Upper lobe of left lung (tissue), 6 donors: ENCODE results near the gene PLSCR4. TPM values are rescaled to one million over a fixed set of nuclear protein-coding genes. Genes with fewer than 3 reads are reported as not detected.
A peak's percentile ranks its signal among the peaks of the same experiment; 100 is the strongest.

Source experiments
- ATAC-seq, 2 donors: fragments of 200-7000 bp; cut with Tn5 transposase; one replicate each; pipeline ENCODE4 v1.9.1; 2022; ENCODE audit warnings: mild to moderate bottlenecking in 2 of 2, moderate library complexity in 2 of 2; ENCODE audit not compliant: low FRiP score in 2 of 2
- DNase-seq, 2 donors: peaks; one replicate each; pipeline ENCODE4 v3.0.0-alpha.2; 2019 to 2020
- H3K27ac ChIP-seq, 4 donors: fragments of 200-600 bp; sonication (generic); one replicate each; pipeline ENCODE4 v1.5.1; 2016 to 2019
- H3K27me3 ChIP-seq, 4 donors: fragments of 200-600 bp; sonication (generic); one replicate each; pipeline ENCODE4 v1.5.1; 2017 to 2019
- H3K36me3 ChIP-seq, 4 donors: fragments of 200-600 bp; sonication (generic); one replicate each; pipeline ENCODE4 v1.5.1; 2016 to 2019
- H3K4me1 ChIP-seq, 4 donors: fragments of 200-600 bp; sonication (generic); one replicate each; pipeline ENCODE4 v1.5.1; 2018 to 2019
- H3K4me3 ChIP-seq, 4 donors: fragments of 200-600 bp; sonication (generic); one replicate each; pipeline ENCODE4 v1.5.1; 2017 to 2019; ENCODE audit warnings: mild to moderate bottlenecking in 2 of 4, moderate library complexity in 1 of 4
- H3K9me3 ChIP-seq, 4 donors: fragments of 200-600 bp; sonication (generic); one replicate each; pipeline ENCODE4 v1.5.1; 2018 to 2019
- EP300 ChIP-seq, 4 donors: sonication (generic); formaldehyde crosslinking; IDR thresholded peaks; one replicate each; pipeline ENCODE4 v1.5.1; 2017; ENCODE audit warnings: antibody characterized with exemption in 4 of 4, control low read depth in 2 of 4
- POLR2A ChIP-seq, 4 donors: fragments of 450-650 bp; IDR thresholded peaks; one replicate each; pipeline ENCODE4 v1.5.1; 2016 to 2017; ENCODE audit warnings: antibody characterized with exemption in 4 of 4, mild to moderate bottlenecking in 2 of 4
- POLR2AphosphoS5 ChIP-seq, 2 donors: sonication (generic); formaldehyde crosslinking; IDR thresholded peaks; one replicate each; pipeline ENCODE4 v1.5.1; 2017; ENCODE audit warnings: antibody characterized with exemption in 2 of 2
- WGBS, 2 donors: methylation state at CpG; one replicate each; pipeline ENCODE4 v1.1.5; 2017 to 2018; 5-methylcytosine and 5-hydroxymethylcytosine counted together
- total RNA-seq, 6 donors: library from RNA; depleted of rRNA in 4 of 6; stranded (reverse); fragments of >200 nt in 4 of 6; gene quantifications; one replicate each; pipeline versions ENCODE4 v1.1.0 to v1.2.1, GENCODE V29; 2016 to 2021
- TF ChIP-seq, protein P1 (sequence below), 6 experiments: fragments of 450-650 bp in 4 of 6; fragments of 200-600 bp in 2 of 6; sonication (generic) in 2 of 6; IDR thresholded peaks; one replicate each; pipeline ENCODE4 v1.5.1; 2016 to 2019; ENCODE audit warnings: antibody characterized with exemption in 6 of 6
- donor health status: DM: no; HTN: no; CAD: no; lungs with moderate emphysema.
- donor health status: DM: no; HTN: yes; CAD: no; lungs with severe emphysema.

Gene PLSCR4
- total RNA-seq, 6 donors from 2014 or later, result 16.8 to 56.4 (median 37.8) TPM

DNA sequence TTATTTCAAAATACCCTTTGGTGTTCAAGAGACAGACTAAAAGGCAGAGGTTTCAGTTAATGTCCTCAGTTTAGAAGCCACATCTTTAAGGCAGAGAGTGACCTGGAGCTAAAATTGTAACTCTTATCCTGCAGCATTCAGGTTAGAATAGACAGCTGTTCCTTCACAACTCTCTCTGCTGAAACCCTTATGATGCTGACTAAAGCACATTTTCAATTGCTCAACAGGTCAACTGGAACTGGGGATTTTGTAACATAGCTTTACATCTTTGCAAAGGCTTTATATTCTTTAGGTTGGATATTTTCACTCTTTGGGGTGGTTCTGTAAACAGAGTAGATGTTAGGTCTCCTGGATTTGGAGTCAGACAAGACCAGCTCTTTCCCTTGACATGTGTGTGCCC, 20.3 kb upstream of the PLSCR4 start:
- no peak for DNase-seq
- ATAC-seq, result no peak
- Histone ChIP-seq H3K27ac (no peak overlapping the region), H3K9me3 (no peaks in the 10 kb centered on the region), H3K4me1 (peaks cover 0 to 5% (median 0%) of the 10 kb centered on the region in 4 donors), H3K4me3 (no peak overlapping the region), H3K36me3 (no peaks in the 10 kb centered on the region), H3K27me3 (no peaks in the 10 kb centered on the region)
- TF ChIP-seq EP300 (IDR thresholded peaks at IDR 0.05), result no peak
- TF ChIP-seq POLR2A (IDR thresholded peaks at IDR 0.05), result no peak
- TF ChIP-seq, protein P1, sequence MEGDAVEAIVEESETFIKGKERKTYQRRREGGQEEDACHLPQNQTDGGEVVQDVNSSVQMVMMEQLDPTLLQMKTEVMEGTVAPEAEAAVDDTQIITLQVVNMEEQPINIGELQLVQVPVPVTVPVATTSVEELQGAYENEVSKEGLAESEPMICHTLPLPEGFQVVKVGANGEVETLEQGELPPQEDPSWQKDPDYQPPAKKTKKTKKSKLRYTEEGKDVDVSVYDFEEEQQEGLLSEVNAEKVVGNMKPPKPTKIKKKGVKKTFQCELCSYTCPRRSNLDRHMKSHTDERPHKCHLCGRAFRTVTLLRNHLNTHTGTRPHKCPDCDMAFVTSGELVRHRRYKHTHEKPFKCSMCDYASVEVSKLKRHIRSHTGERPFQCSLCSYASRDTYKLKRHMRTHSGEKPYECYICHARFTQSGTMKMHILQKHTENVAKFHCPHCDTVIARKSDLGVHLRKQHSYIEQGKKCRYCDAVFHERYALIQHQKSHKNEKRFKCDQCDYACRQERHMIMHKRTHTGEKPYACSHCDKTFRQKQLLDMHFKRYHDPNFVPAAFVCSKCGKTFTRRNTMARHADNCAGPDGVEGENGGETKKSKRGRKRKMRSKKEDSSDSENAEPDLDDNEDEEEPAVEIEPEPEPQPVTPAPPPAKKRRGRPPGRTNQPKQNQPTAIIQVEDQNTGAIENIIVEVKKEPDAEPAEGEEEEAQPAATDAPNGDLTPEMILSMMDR (IDR thresholded peaks at IDR 0.05), result no peak
- TF ChIP-seq POLR2AphosphoS5 (IDR thresholded peaks at IDR 0.05), result no peak

DNA sequence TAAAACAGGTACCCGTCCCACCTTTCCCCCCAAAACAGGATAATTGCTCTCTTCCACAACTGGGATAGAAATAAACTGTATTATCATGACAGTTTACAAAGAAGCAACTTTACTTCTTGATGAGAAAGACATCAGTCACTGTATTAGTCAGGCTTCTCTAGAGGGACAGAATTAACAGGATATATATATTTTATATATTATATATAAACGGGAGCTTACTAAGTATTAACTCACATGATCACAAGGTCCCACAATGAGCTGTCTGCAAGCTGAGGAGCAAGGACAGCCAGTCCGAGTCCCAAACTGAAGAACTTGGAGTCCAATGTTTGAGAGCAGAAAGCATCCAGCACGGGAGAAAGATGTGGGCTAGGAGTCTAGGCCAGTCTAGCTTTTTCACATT, 18.4 kb upstream of the PLSCR4 start:
- no peak for DNase-seq
- Histone ChIP-seq H3K27me3 (no peaks in the 10 kb centered on the region), H3K36me3 (no peaks in the 10 kb centered on the region), H3K27ac (no peak overlapping the region), H3K4me1 (peaks cover 0 to 2% (median 0%) of the 10 kb centered on the region in 4 donors), H3K9me3 (no peaks in the 10 kb centered on the region), H3K4me3 (no peak overlapping the region)
- 82 to 93% methylated on average over 4 of the region's 4 CpGs for WGBS, 2 donors
- no peak for ATAC-seq
- no peak for TF ChIP-seq POLR2A (IDR thresholded peaks at IDR 0.05)
- no peak for TF ChIP-seq EP300 (IDR thresholded peaks at IDR 0.05)
- TF ChIP-seq, protein P1 (IDR thresholded peaks at IDR 0.05), result no peak
- TF ChIP-seq POLR2AphosphoS5 (IDR thresholded peaks at IDR 0.05), result no peak

DNA sequence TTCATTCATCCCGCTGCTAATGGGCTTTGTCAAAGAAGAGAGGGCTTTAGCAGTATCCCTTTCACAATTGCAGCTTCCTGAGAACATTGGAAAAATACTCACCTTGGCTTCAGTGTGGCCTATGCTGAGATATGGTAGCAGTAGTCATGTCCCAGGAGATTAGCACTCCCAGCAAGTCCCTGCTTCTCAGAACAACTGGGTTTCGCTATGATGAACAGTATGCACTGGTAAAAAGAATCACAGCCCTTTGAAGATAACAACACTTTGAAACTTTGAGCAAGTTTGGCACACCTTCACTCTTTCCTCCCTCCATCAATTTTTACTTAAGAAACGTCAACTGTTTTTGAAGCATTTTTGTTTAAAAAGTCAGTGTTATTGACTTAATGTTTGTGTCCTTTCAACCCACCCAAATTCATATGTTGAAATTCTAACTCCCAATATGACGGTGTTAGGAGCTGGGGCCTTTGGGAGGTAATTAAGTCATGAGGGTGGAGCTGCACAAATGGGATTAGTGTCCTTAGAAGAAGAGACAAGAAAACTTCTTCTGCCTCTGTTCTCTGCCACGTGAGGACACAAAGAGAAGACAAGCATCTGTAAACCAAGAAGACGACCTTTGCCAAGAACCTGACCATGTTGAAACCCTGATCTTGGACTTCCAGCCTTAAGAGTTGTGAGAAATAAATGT, 17.8 kb upstream of the PLSCR4 start:
- 89 to 92% methylated on average over 6 of the region's 6 CpGs for WGBS, 2 donors
- TF ChIP-seq POLR2A (IDR thresholded peaks at IDR 0.05) (no peak), EP300 (IDR thresholded peaks at IDR 0.05) (no peak), POLR2AphosphoS5 (IDR thresholded peaks at IDR 0.05) (no peak)
- TF ChIP-seq, protein P1 (IDR thresholded peaks at IDR 0.05), result no peak
- no peaks in the 10 kb centered on the region for H3K9me3 ChIP-seq
- ATAC-seq, result peak in 1 of 2 donors; percentile 73
- H3K4me1 ChIP-seq, result no peaks in the 10 kb centered on the region
- DNase-seq, result no peak
- no peaks in the 10 kb centered on the region for H3K27me3 ChIP-seq
- H3K4me3 ChIP-seq, result no peak overlapping the region
- no peaks in the 10 kb centered on the region for H3K36me3 ChIP-seq
- H3K27ac ChIP-seq, result no peak overlapping the region

DNA sequence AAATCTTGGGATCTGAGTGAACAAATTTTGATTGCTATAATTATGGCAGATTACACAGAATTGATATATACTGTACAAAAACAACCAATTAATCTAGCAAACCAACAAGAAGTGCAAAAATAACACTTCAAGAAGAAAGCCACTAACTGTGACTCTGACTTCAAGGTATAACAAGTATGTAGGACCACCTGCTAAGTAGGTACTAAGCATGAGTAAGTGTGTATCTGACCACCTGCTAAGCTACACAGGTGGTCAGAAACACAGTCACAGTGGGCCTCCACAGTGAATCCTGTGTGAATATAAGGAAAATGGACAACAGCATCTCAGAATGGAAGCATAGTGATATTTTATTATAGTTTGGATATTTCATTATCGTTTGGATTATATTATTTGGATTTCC, 14.8 kb upstream of the PLSCR4 start:
- no peaks in the 10 kb centered on the region for H3K27me3 ChIP-seq
- TF ChIP-seq EP300 (IDR thresholded peaks at IDR 0.05), result no peak
- TF ChIP-seq, protein P1 (IDR thresholded peaks at IDR 0.05), result no peak
- TF ChIP-seq POLR2A (IDR thresholded peaks at IDR 0.05), result no peak
- TF ChIP-seq POLR2AphosphoS5 (IDR thresholded peaks at IDR 0.05), result no peak
- no peaks in the 10 kb centered on the region for H3K4me1 ChIP-seq
- no peaks in the 10 kb centered on the region for H3K36me3 ChIP-seq
- no peak overlapping the region for H3K4me3 ChIP-seq
- H3K27ac ChIP-seq, result no peak overlapping the region
- no peak for ATAC-seq
- WGBS, 2 donors, result 66 to 80% methylated on average over 1 of the region's 1 CpG
- H3K9me3 ChIP-seq, result no peaks in the 10 kb centered on the region
- DNase-seq, result no peak
